CD14-positive monocyte (primary cell): Measurements from ENCODE around the gene PLXNA2. TPM values are rescaled to one million over a fixed set of nuclear protein-coding genes. Genes with fewer than 3 reads are reported as not detected.

ENCODE experiments used
- DNase-seq, 3 donors: peaks; one replicate each; pipeline ENCODE4 v3.0.0-alpha.2; 2011 to 2022
- H2AFZ ChIP-seq: 2 replicates; pipeline ENCODE4 v1.6.0; 2012; ENCODE audit warnings: mild to moderate bottlenecking, low read depth, low read length, inconsistent platforms; ENCODE audit not compliant: insufficient read depth, poor library complexity, severe bottlenecking
- H3K27ac ChIP-seq, 2 donors: 1 replicate in 1 of 2; 2 replicates in 1 of 2; pipeline ENCODE4 v1.5.1; 2012 to 2013; ENCODE audit warnings: low read length in 2 of 2, control low read depth in 1 of 2, inconsistent platforms in 1 of 2, low read depth in 1 of 2, mild to moderate bottlenecking in 1 of 2
- H3K27me3 ChIP-seq, 2 donors: one replicate each; pipeline versions ENCODE4 v1.6.0 to v1.6.1; 2011 to 2013; ENCODE audit warnings: low read length in 2 of 2; ENCODE audit not compliant: control insufficient read depth in 2 of 2, insufficient read depth in 2 of 2
- H3K36me3 ChIP-seq, 2 donors: replicated peaks in 1 of 2; 1 replicate in 1 of 2; 2 replicates in 1 of 2; pipeline versions ENCODE4 v1.5.1 to v1.6.1; 2012 to 2013; ENCODE audit warnings: low read length in 2 of 2, control low read depth in 1 of 2, inconsistent platforms in 1 of 2, mild to moderate bottlenecking in 1 of 2; ENCODE audit not compliant: insufficient read depth in 2 of 2, control insufficient read depth in 1 of 2
- H3K4me1 ChIP-seq, 2 donors: 1 replicate in 1 of 2; 2 replicates in 1 of 2; pipeline versions ENCODE4 v1.5.1 to v1.6.1; 2012 to 2013; ENCODE audit warnings: low read length in 2 of 2, control low read depth in 1 of 2, inconsistent platforms in 1 of 2, mild to moderate bottlenecking in 1 of 2, moderate library complexity in 1 of 2; ENCODE audit not compliant: insufficient read depth in 2 of 2, control insufficient read depth in 1 of 2
- H3K4me2 ChIP-seq: replicated peaks from 2 replicates; pipeline ENCODE3; 2012; ENCODE audit warnings: low read length, moderate library complexity, mild to moderate bottlenecking; ENCODE audit not compliant: poor library complexity, severe bottlenecking; ENCODE audit errors: extremely low read depth
- H3K4me3 ChIP-seq, 3 experiments: fragments of 200-600 bp in 1 of 3; sonication (generic) in 1 of 3; replicated peaks in 1 of 3; 1 replicate in 2 of 3; 2 replicates in 1 of 3; pipeline ENCODE4 v1.5.1; 2011 to 2013; ENCODE audit warnings: low read length in 3 of 3, mild to moderate bottlenecking in 3 of 3, control low read depth in 2 of 3, low read depth in 2 of 3, inconsistent platforms in 1 of 3, moderate library complexity in 1 of 3
- H3K79me2 ChIP-seq: 2 replicates; pipeline ENCODE4 v1.6.0; 2012; ENCODE audit warnings: mild to moderate bottlenecking, control low read depth, inconsistent platforms, low read length, moderate library complexity; ENCODE audit not compliant: insufficient read depth
- H3K9ac ChIP-seq: 2 replicates; pipeline ENCODE4 v1.6.0; 2017; ENCODE audit warnings: low read length, mild to moderate bottlenecking; ENCODE audit not compliant: insufficient read depth, poor library complexity, severe bottlenecking
- H3K9me3 ChIP-seq, 2 donors: replicated peaks in 1 of 2; 1 replicate in 1 of 2; 2 replicates in 1 of 2; pipeline versions ENCODE4 v1.5.1 to v1.6.1; 2012 to 2013; ENCODE audit warnings: low read length in 2 of 2, control low read depth in 1 of 2; ENCODE audit not compliant: control insufficient read depth in 1 of 2, insufficient read depth in 1 of 2
- H4K20me1 ChIP-seq: 2 replicates; pipeline ENCODE4 v1.6.0; 2012; ENCODE audit warnings: mild to moderate bottlenecking, low read length, control low read depth, moderate library complexity; ENCODE audit not compliant: insufficient read depth
- H3K27ac Mint-ChIP-seq, 7 donors: one replicate each; pipeline ENCODE4 v1.8.0; 2020; ENCODE audit warnings: mild to moderate bottlenecking in 7 of 7, mixed read lengths in 7 of 7, moderate library complexity in 6 of 7, inconsistent platforms in 2 of 7
- H3K27me3 Mint-ChIP-seq, 3 donors: one replicate each; pipeline ENCODE4 v1.8.0; 2021 to 2022; ENCODE audit warnings: low read depth in 3 of 3, mild to moderate bottlenecking in 3 of 3, mixed read lengths in 3 of 3, moderate library complexity in 3 of 3, inconsistent platforms in 1 of 3
- H3K36me3 Mint-ChIP-seq, 2 donors: one replicate each; pipeline ENCODE4 v1.8.0; 2020; ENCODE audit warnings: mixed read lengths in 2 of 2, inconsistent platforms in 1 of 2, mild to moderate bottlenecking in 1 of 2
- H3K4me1 Mint-ChIP-seq: one replicate; pipeline ENCODE4 v1.8.0; 2020; ENCODE audit warnings: mild to moderate bottlenecking, mixed read lengths
- H3K4me3 Mint-ChIP-seq, 2 donors: one replicate each; pipeline ENCODE4 v1.8.0; 2020; ENCODE audit warnings: mild to moderate bottlenecking in 2 of 2, mixed read lengths in 2 of 2, moderate library complexity in 1 of 2
- H3K9me3 Mint-ChIP-seq, 7 donors: one replicate each; pipeline ENCODE4 v1.8.0; 2020 to 2022; ENCODE audit warnings: mixed read lengths in 7 of 7, mild to moderate bottlenecking in 6 of 7, moderate library complexity in 6 of 7, inconsistent platforms in 2 of 7
- WGBS: methylation state at CpG from one replicate; pipeline ENCODE4 v1.1.5; 2013; ENCODE audit warnings: missing lambda C conversion rate; ENCODE audit not compliant: insufficient coverage; 5-methylcytosine and 5-hydroxymethylcytosine counted together
- intact Hi-C, 2 donors: fragments of 100-400 bp; cut with micrococcal nuclease; formaldehyde crosslinking; loops; one replicate each; pipeline versions ENCODE4 v1.15.0 to v1.15.1; 2023
- polyA plus RNA-seq, 3 donors: library from polyadenylated mRNA; depleted of rRNA in 1 of 3; unstranded in 2 of 3; stranded (reverse) in 1 of 3; fragments of 300-500 nt in 2 of 3; fragments of >200 nt in 1 of 3; fragmentation: Illumina TruSeq in 2 of 3; gene quantifications; 1 replicate in 2 of 3; 2 replicates in 1 of 3; pipeline ENCODE4 v1.2.3, GENCODE V29; 2012 to 2021
- TF ChIP-seq, protein P1 (sequence below): fragments of 200-600 bp; IDR thresholded peaks from one replicate; pipeline ENCODE4 v1.8.0; 2022; ENCODE audit warnings: antibody characterized with exemption, mild to moderate bottlenecking

Gene PLXNA2
- polyA plus RNA-seq, 3 donors = 0.75 to 2.1 (median 1.1) TPM

DNA sequence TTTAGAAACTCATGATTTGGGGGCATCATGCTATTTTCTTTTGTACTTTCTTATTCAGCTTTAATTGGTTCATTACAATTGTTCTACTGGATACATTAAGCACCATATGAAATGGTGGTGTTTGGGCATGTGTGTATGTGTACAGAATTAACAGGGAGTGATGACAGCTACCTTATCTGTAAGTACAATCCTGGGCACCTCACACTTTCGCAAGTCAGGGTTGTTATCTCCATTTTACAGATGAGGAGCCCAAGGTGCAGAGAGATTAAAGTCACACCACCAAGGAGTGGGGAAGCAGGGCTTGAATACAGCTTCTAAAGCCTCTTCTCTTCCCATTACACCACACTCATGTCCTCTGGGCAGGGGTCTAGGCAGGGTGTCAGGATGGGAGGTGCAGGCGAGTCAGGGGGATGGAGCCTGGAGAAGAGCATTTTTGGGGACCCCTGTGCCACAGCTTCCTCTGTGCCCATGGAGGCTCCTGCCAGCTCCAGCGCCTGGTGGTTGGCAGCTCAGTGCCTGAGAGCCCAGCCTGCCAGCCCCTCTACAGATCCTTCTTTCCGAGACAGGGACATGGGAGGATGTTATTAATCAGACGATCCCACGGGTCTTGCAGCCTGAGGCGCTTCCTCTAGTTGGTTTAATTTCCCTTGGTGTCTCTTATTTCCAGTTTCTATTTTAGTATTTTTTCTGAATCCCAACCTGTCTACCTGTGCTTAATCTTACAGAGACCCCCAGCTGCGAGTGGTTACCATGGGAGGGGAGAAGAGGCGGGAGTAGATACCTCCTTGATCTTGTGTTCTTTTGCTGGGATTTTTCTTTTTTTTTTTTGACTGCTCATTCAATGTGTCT, 207.0 kb downstream of the PLXNA2 start:
- Histone ChIP-seq H3K4me1 (no peaks in the 10 kb centered on the region), H3K9me3 (no peaks in the 10 kb centered on the region), H3K27ac (no peak overlapping the region), H3K4me3 (no peak overlapping the region), H3K4me2 (no peak overlapping the region), H3K9ac (no peak overlapping the region), H3K79me2 (no peaks in the 10 kb centered on the region), H3K36me3 (no peaks in the 10 kb centered on the region), H3K27me3 (no peaks in the 10 kb centered on the region), H4K20me1 (no peaks in the 10 kb centered on the region), H2AFZ (no peak overlapping the region)
- TF ChIP-seq, protein P1, sequence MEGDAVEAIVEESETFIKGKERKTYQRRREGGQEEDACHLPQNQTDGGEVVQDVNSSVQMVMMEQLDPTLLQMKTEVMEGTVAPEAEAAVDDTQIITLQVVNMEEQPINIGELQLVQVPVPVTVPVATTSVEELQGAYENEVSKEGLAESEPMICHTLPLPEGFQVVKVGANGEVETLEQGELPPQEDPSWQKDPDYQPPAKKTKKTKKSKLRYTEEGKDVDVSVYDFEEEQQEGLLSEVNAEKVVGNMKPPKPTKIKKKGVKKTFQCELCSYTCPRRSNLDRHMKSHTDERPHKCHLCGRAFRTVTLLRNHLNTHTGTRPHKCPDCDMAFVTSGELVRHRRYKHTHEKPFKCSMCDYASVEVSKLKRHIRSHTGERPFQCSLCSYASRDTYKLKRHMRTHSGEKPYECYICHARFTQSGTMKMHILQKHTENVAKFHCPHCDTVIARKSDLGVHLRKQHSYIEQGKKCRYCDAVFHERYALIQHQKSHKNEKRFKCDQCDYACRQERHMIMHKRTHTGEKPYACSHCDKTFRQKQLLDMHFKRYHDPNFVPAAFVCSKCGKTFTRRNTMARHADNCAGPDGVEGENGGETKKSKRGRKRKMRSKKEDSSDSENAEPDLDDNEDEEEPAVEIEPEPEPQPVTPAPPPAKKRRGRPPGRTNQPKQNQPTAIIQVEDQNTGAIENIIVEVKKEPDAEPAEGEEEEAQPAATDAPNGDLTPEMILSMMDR = no peak
- Mint-ChIP-seq H3K27ac (no peak overlapping the region), H3K36me3 (no peaks in the 10 kb centered on the region), H3K27me3 (peaks cover 2 to 4% (median 2%) of the 10 kb centered on the region in 3 donors), H3K9me3 (no peaks in the 10 kb centered on the region), H3K4me3 (no peak overlapping the region), H3K4me1 (no peaks in the 10 kb centered on the region)
- intact Hi-C loops = no loop called here
- DNase-seq = no peak
- WGBS = 84% methylated on average over 2 of the region's 9 CpGs

DNA sequence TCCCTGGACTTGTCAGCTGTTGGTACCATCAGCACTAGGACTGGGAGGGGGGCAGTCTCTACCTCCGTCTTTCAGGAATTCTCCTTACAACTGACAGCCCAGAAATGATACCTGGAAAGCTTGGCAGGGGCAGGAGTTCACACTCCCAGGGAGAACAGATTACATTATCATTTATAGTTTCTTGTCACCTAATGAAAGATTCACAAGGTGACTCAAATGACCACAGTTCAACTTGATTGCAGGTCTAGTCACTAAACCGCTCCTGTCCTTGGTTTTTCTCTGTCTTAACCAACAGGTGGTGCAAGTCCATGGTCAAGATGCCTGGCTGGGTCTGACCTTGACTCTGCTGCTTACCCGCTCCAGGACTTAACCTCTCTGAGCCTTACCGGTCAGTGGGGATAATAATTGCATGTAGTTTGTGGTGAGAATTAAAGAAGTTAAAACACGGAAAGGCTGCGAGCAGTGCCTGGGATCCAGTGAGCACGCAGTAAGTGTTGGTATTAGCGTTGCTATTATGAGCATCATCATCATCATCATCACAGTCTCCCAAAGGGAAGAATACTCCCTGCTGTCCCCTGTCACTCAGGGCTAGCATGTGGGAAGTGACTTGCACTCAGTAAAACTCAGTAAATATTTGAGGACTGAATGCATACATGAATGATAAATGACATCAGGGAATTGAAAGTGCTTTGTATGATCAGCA, 207.9 kb downstream of the PLXNA2 start:
- H3K4me1 ChIP-seq = no peaks in the 10 kb centered on the region
- H3K27ac ChIP-seq = no peak overlapping the region
- H3K4me3 Mint-ChIP-seq = no peak overlapping the region
- no peaks in the 10 kb centered on the region for H3K36me3 Mint-ChIP-seq
- no peaks in the 10 kb centered on the region for H3K9me3 ChIP-seq
- H3K4me1 Mint-ChIP-seq = no peaks in the 10 kb centered on the region
- no peaks in the 10 kb centered on the region for H3K27me3 ChIP-seq
- H3K36me3 ChIP-seq = no peaks in the 10 kb centered on the region
- no peaks in the 10 kb centered on the region for H3K9me3 Mint-ChIP-seq
- no peak overlapping the region for H3K27ac Mint-ChIP-seq
- no peak overlapping the region for H2AFZ ChIP-seq
- no peak overlapping the region for H3K4me2 ChIP-seq
- peaks cover 0 to 4% (median 2%) of the 10 kb centered on the region in 3 donors for H3K27me3 Mint-ChIP-seq
- H4K20me1 ChIP-seq = no peaks in the 10 kb centered on the region
- H3K79me2 ChIP-seq = no peaks in the 10 kb centered on the region
- no peak overlapping the region for H3K9ac ChIP-seq
- no peak for DNase-seq
- H3K4me3 ChIP-seq = no peak overlapping the region
- TF ChIP-seq, protein P1 = no peak
- WGBS = 75% methylated on average over 2 of the region's 8 CpGs
- intact Hi-C loops = no loop called here
